NCI-H1092 treated with DMSO at 0.1 percent for 48 hours (cell line): Measurements from ENCODE around the gene DHX34.
"Not testable (repeated sequence)": the region's sequence is repeated elsewhere in the genome, so short reads cannot be mapped to it uniquely, and the experiment has no call there.

Experiments used
- DNase-seq: peaks from one replicate; lab custom pipeline; 2025; lab: John Stamatoyannopoulos, UW

Gene DHX34

GRCh38 chr19:47331490-47331889, 17.6 kb upstream of the DHX34 start:
- DNase-seq = no peak

DNA sequence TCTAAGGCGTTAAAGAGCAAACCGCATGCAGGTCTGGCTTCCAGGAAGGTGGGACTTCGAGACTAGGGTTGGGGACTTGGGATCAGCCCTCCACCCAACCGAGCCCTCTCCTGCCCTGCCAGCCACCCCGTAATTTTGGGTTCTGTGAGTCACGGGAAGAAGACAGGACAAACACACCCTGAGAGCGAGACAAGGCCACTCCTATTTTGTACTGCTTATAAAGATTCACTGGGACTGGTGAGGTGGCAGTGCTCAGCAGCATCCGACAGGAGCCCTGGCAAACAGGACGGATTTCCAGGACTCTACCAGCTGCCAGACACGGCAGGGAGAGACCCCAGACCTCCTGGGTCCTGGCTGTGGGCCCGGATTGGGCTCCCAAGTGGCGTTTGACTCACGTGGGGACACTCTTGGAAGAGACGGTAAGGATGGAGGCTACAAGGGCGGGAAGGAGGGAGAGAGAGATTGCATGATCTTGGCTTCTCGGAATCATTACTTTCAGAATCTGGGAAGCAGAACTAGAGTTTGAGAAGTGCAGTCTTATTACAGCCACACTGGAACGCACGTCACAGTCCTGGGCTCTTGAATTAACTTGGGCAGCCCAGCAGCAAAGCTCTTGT, 17.1 kb upstream of the DHX34 start, which contains the start of gene C5AR2:
TSS of gene C5AR2 (plus strand) at position 245 of the 617 bp plus-strand sequence. CDS start 8,625 bp downstream, outside the sequence.
- no peak for DNase-seq

- peak; percentile 3 for DNase-seq
These were observed 12.1 kb upstream of the DHX34 start for GRCh38 chr19:47336765-47337718.

DNA sequence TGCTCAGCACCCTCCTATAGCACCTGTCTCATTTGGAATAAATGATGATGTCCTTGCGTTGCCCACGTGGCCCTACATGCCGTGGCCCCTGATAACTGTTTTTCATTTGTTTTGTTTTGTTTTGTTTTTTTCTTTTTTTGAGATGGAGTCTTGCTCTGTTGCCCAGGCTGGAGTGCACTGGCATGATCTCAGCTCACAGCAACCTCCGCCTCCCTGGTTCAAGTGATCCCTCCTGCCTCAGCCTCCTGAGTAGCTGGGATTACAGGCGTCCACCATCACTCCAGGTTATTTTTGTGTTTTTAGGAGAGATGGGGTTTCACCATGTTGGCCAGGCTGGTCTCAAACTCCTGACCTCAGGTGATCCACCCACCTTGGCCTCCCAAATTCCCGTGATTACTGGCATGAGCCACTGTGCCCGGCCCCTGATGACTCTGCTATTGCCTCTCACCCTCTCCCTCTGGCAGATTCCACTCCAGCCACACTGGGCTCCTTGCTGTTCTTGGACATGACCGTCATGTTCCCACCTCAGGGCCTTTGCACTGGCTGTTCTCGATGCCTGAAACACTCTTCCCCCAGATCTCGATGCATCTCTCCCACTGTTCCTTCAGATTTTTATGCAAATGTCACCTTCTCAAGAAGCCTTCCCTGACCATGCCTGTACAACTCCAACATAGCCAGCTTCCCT, 9.8 kb upstream of the DHX34 start:
- no peak for DNase-seq

DNA sequence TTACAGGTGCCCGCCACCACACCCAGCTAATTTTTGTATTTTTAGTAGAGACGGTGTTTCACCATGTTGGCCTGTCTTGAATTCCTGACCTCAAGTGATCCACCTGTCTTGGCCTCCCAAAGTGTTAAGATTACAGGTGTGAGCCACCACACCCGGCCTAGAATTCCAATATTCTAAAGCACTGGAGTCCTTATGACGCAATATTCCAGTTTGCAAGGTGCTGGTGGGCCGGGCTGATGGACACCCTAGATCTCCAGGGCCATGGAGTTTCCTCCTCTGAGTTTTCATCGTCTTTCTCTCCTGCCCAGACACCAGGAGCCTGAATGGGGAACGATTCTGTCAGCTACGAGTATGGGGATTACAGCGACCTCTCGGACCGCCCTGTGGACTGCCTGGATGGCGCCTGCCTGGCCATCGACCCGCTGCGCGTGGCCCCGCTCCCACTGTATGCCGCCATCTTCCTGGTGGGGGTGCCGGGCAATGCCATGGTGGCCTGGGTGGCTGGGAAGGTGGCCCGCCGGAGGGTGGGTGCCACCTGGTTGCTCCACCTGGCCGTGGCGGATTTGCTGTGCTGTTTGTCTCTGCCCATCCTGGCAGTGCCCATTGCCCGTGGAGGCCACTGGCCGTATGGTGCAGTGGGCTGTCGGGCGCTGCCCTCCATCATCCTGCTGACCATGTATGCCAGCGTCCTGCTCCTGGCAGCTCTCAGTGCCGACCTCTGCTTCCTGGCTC, 8.5 kb upstream of the DHX34 start:
- no peak for DNase-seq

DNA sequence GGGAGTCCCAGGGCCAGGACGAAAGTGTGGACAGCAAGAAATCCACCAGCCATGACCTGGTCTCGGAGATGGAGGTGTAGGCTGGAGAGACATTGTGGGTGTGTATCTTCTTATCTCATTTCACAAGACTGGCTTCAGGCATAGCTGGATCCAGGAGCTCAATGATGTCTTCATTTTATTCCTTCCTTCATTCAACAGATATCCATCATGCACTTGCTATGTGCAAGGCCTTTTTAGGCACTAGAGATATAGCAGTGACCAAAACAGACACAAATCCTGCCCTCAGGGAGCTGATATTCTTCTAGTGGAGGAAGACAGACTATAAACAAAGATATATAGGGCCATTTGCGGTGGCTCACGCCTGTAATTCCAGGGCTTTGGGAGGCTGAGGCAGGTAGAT, 7.4 kb upstream of the DHX34 start:
- DNase-seq = no peak

DNA sequence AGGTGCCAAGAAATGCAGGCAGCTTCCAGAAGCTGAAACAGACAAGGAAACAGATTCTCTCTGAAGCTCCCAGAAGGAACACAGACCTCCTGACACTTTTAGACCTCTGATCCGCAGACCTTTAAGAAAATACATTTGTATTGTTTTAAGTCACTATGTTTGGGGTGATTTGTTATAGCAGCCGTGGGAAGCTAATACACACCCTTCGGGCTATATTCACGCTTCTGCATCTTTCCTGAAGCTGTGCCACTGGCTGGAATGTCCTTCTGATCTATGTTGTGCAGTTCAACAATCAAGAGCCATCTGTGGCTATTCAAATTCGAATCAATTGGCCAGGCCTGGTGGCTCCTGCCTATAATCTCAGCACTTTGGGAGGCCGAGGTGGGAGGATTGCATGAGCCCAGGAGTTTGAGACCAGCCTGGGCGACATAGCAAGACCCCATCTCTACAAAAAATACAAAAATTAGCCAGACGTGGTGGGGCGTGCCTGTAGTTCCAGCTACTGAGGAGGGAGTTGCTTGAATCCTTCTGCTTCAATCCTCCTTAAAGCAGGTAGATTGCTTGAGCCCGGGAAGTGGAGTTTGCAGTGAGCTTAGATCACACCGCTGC, 5.8 kb upstream of the DHX34 start:
- DNase-seq = no peak

DNA sequence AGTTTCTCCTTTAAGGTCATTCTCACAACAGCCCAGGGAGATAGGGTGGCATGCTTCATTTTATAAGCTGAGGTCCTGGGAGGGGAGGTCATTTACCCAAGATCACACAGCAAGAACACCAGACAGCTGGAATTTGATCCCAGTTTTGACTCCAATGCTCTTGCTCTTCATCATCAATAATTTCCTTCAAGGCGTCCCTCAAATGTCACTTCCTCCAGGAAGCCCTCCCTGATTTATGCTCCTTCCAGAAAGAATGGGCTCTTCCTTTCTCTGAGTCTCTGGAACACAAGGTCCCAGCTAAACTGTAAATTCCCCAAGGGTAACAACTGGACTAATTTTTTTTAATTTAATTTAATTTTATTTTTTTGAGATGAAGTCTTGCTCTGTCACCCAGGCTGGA, 4.7 kb upstream of the DHX34 start:
- DNase-seq = no peak

DNA sequence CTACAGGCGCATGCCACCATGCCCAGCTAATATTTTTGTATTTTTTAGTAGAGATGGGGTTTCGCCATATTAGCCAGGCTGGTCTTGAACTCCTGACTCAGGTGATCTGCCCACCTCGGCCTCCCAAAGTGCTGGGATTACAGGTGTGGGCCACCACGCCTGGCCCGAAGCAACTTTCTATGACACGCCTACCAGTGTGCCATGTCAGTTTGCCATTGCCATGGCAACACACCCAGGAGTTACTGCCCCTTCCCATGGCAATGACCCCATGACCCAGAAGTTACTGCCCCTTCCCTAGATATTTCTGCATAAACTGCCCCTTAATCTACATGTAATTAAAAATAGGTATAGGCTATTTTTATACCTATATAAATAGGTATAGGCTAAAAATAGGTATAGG, 3.1 kb upstream of the DHX34 start:
- DNase-seq = not testable (repeated sequence)

- DNase-seq = no peak
These were observed 1.5 kb downstream of the DHX34 start for GRCh38 chr19:47350630-47351029.

DNA sequence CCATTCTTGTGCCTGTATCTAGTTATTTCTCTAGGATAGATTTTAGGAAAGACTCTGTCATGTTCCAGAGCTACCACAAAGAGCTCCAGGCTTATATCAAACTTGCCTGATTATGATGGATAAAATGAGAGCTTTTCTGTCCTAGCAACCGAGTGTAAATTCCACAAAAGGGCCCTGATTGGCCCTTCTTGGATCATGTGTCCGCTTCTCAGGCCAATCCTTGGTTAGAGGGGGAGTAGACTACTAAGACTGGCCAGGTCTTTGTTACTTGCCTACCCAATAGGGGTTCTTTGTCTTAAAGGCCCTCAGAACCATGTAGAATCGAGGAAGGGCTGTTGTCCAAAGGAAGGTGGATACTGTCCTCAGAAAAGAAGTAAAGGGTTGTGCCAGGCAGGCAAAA, 2.4 kb downstream of the DHX34 start:
- DNase-seq = no peak

DNA sequence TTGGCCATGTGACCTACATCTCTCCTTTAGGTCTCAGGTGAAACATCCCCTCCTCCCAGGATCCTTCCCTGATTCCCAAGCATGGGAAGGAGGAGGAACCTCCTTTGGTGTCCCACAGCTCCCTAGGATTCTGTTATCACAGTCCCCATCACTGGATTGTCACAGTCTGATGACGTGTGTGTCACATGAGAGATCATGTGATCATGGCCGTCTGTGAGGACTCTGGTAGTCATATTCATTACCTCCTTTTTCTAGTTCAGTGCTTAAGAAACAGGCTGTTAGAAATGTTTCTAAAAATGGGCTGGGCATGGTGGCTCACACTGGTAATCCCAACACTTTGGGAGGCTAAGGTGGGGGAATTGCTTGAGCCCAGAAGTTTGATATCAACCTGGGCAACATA, 3.0 kb downstream of the DHX34 start:
- no peak for DNase-seq

- no peak for DNase-seq
These were observed 4.2 kb downstream of the DHX34 start for GRCh38 chr19:47353307-47353712.

- DNase-seq = no peak
These were observed 7.8 kb downstream of the DHX34 start for GRCh38 chr19:47356900-47357299.

DNA sequence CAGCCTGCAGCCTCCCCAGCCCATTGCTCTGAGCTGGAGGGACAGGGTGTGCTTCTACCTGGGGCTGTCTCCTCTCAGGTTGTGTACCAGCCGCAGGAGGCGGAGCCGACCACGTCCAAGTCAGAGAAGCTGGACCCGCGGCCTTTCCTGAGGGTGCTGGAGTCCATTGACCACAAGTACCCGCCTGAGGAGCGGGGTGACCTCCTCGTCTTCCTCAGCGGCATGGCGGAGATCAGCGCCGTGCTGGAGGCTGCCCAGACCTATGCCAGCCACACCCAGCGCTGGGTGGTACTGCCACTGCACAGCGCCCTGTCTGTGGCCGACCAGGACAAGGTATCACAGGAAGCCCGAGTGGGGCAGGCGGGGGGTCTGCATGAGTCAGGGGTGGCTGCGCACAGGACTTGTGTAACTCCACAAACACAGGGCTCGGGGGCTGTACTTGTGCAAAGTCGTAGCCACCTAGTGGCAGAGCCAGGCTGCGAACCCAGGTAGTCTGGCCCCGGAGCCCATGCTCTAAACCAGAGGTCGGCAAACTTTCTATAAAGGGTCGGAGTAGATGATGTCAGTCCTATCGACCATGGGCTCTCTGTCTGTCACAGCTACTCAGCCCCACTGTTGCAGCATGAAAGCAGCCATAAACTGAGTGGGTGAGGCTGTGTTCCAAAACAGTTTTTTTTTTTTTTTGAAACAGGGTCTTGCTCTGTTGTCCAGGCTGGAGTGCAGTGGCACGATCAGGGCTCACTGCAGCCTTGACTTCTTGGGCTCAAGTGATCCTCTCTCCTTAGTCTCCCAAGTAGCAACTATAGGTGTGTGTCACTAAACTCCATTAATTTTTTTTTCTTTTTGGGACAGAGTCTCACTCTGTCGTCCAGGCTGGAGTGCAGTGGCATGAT, 8.9 kb downstream of the DHX34 start:
- DNase-seq = no peak

DNA sequence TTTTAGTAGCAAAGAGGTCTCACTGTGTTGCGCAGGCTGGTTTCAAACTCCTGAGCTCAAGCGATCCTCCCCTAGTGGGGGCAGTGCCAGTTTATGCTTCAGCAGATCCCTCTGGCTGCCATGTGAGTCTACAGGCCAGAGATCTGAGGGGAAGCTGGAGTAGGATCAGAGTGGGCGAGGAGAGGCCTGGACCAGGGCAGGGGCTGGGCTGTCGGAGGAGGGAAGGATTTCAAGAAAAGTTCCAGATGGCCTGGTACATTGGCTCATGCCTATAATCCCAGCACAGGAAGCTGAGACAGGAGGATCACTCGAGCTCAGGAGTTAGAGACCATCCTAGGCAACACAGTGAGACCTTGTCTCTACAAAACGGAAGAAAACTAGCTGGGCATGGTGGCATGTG, 9.8 kb downstream of the DHX34 start:
- no peak for DNase-seq

DNA sequence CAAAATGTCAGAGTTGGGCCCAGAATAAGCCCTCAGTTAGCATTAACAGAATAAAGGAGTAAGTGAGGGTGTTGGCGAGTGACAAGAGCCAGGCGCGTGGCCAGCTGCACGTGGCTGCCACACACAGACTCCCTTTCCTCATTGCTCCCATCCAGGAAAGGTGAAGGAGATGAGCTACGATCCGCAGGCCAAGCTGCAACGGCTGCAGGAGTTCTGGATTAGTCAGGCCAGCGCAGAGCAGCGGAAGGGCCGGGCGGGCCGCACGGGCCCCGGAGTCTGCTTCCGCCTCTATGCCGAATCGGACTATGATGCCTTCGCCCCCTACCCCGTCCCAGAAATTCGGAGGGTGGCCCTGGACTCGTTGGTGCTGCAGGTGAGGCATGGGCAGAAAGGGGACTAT, 13.2 kb downstream of the DHX34 start:
- no peak for DNase-seq

DNA sequence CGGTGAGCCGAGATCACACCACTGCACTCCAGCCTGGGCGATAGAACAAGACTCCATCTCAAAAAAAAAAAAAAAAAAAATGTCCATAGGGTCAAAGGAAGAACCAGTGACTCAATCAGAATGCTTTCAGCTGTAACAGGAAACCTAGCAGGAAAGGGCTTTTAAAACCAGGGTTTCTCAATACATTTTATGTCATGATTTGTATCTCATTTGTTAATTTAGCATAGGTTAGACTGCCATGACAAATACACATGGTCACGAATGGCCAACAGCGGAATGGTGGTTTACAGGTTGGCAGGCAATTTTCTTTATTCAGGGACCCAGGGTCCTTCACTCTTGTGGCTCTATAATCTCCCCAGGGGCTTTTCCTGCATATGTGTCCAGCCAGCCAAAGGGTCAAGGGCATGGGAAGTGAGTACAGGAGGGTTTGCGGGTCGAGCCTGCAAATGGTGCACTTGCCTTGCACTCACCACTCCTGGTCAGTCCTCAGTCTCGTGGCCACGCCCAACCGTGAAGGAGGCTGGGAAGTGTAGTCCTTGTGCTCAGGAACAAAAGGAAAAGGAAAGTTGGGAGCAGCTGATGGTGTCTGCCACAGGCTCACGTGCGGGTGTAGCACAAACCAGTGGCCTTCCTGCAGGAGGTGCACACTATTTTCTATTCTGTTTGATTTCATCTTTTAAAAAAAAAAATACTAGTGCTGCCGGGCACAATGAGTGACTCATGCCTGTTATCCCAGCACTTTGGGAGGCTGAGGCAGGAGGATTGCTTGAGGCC, 14.8 kb downstream of the DHX34 start:
- no peak for DNase-seq

GRCh38 chr19:47365455-47365854, 16.3 kb downstream of the DHX34 start:
- DNase-seq = not testable (repeated sequence)
